H9 (cell line): ENCODE measurements around the gene PRSS2. TPM values are rescaled to one million over a fixed set of nuclear protein-coding genes. Genes with fewer than 3 reads are reported as not detected.

ENCODE experiments used
- DNase-seq: peaks from one replicate; pipeline ENCODE4 v3.0.0-alpha.2; 2017
- H2AFZ ChIP-seq: one replicate; pipeline ENCODE4 v1.6.1; 2013; ENCODE audit warnings: mild to moderate bottlenecking, low read length, control low read depth, moderate library complexity
- H2AK5ac ChIP-seq: 2 replicates; pipeline ENCODE4 v1.6.1; 2013; ENCODE audit warnings: low read length, control low read depth, mixed read lengths; ENCODE audit not compliant: insufficient read length
- H2BK120ac ChIP-seq: one replicate; pipeline ENCODE4 v1.6.1; 2013; ENCODE audit warnings: low read depth, mild to moderate bottlenecking, low read length, control low read depth, inconsistent platforms; ENCODE audit not compliant: poor library complexity, severe bottlenecking
- H2BK12ac ChIP-seq: 2 replicates; pipeline ENCODE4 v1.6.1; 2013; ENCODE audit warnings: low read length, control low read depth, mixed read lengths, low read depth; ENCODE audit not compliant: insufficient read length
- H2BK15ac ChIP-seq: 2 replicates; pipeline ENCODE4 v1.6.1; 2013; ENCODE audit warnings: low read depth, low read length, control low read depth
- H2BK20ac ChIP-seq: one replicate; pipeline ENCODE4 v1.6.1; 2013; ENCODE audit warnings: low read depth, mild to moderate bottlenecking, low read length, control low read depth, inconsistent platforms; ENCODE audit not compliant: poor library complexity, severe bottlenecking
- H2BK5ac ChIP-seq: 2 replicates; pipeline ENCODE4 v1.6.1; 2013; ENCODE audit warnings: low read length, control low read depth, mixed read lengths; ENCODE audit not compliant: insufficient read length
- H3K14ac ChIP-seq: 2 replicates; pipeline ENCODE4 v1.6.1; 2013; ENCODE audit warnings: low read length, control low read depth; ENCODE audit not compliant: insufficient read depth
- H3K18ac ChIP-seq: 2 replicates; pipeline ENCODE4 v1.6.1; 2013; ENCODE audit warnings: low read depth, mild to moderate bottlenecking, mixed read lengths, low read length, control low read depth; ENCODE audit not compliant: insufficient read length
- H3K23ac ChIP-seq: 2 replicates; pipeline ENCODE4 v1.6.1; 2013; ENCODE audit warnings: low read length, control low read depth, mixed read lengths, low read depth; ENCODE audit not compliant: insufficient read length
- H3K23me2 ChIP-seq: 2 replicates; pipeline ENCODE4 v1.6.1; 2013; ENCODE audit warnings: low read depth, mild to moderate bottlenecking, mixed read lengths, low read length, control low read depth; ENCODE audit not compliant: insufficient read length, poor library complexity, severe bottlenecking
- H3K27ac ChIP-seq: 2 replicates; pipeline ENCODE4 v1.5.1; 2013; ENCODE audit warnings: low read length, control low read depth, mixed read lengths, low read depth; ENCODE audit not compliant: insufficient read length
- H3K27me3 ChIP-seq: 2 replicates; pipeline ENCODE4 v1.6.1; 2013; ENCODE audit warnings: low read length, control low read depth, inconsistent platforms; ENCODE audit not compliant: insufficient read depth
- H3K4ac ChIP-seq: 2 replicates; pipeline ENCODE4 v1.6.1; 2013; ENCODE audit warnings: low read depth, mild to moderate bottlenecking, control low read depth, inconsistent platforms, low read length, moderate library complexity
- H3K4me1 ChIP-seq: 2 replicates; pipeline ENCODE4 v1.6.1; 2013; ENCODE audit warnings: low read length, control low read depth, inconsistent platforms; ENCODE audit not compliant: insufficient read depth
- H3K4me2 ChIP-seq: 2 replicates; pipeline ENCODE4 v1.6.1; 2013; ENCODE audit warnings: low read length, control low read depth, mixed read lengths; ENCODE audit not compliant: insufficient read length, insufficient read depth
- H3K56ac ChIP-seq: 2 replicates; pipeline ENCODE4 v1.6.1; 2013; ENCODE audit warnings: low read depth, mild to moderate bottlenecking, mixed read lengths, low read length, control low read depth; ENCODE audit not compliant: insufficient read length
- H3K79me1 ChIP-seq: 2 replicates; pipeline ENCODE4 v1.6.1; 2013; ENCODE audit warnings: low read depth, mild to moderate bottlenecking, moderate library complexity, low read length, control low read depth, inconsistent platforms; ENCODE audit not compliant: insufficient read depth, poor library complexity, severe bottlenecking
- H3K79me2 ChIP-seq: 2 replicates; pipeline ENCODE4 v1.6.1; 2013; ENCODE audit warnings: low read length, control low read depth, inconsistent platforms; ENCODE audit not compliant: insufficient read depth
- H3K9ac ChIP-seq: 2 replicates; pipeline ENCODE4 v1.6.1; 2013; ENCODE audit warnings: low read length, control low read depth, mixed read lengths; ENCODE audit not compliant: insufficient read length; ENCODE audit errors: extremely low read depth
- H3K9me3 ChIP-seq: one replicate; pipeline ENCODE4 v1.6.1; 2013; ENCODE audit warnings: low read depth, low read length, inconsistent platforms; ENCODE audit not compliant: control insufficient read depth
- H3T11ph ChIP-seq: one replicate; pipeline ENCODE4 v1.6.1; 2013; ENCODE audit warnings: mild to moderate bottlenecking, low read length, control low read depth, inconsistent platforms
- H4K20me1 ChIP-seq: one replicate; pipeline ENCODE4 v1.6.1; 2013; ENCODE audit not compliant: control insufficient read depth, insufficient read length, insufficient read depth
- H4K5ac ChIP-seq: 2 replicates; pipeline ENCODE4 v1.6.1; 2013; ENCODE audit warnings: low read depth, mild to moderate bottlenecking, mixed read lengths, low read length, control low read depth; ENCODE audit not compliant: insufficient read length
- H4K8ac ChIP-seq: replicated peaks from 2 replicates; pipeline ENCODE4 v1.6.1; 2013; ENCODE audit warnings: low read length, control low read depth, mixed read lengths, low read depth; ENCODE audit not compliant: insufficient read length
- H4K91ac ChIP-seq: 2 replicates; pipeline ENCODE4 v1.6.1; 2013; ENCODE audit warnings: low read depth, mild to moderate bottlenecking, moderate library complexity, mixed read lengths, low read length, control low read depth; ENCODE audit not compliant: insufficient read length
- H3K27ac Mint-ChIP-seq, 3 experiments: 2 replicates in 2 of 3; 3 replicates in 1 of 3; pipeline ENCODE4 v1.8.0; 2020 to 2021; ENCODE audit warnings: mixed read lengths in 3 of 3, mild to moderate bottlenecking in 1 of 3, moderate library complexity in 1 of 3
- H3K27me3 Mint-ChIP-seq: 2 replicates; pipeline ENCODE4 v1.8.0; 2021; ENCODE audit warnings: low read depth, mild to moderate bottlenecking, moderate library complexity, mixed read lengths
- H3K36me3 Mint-ChIP-seq, 3 experiments: 2 replicates in 2 of 3; 3 replicates in 1 of 3; pipeline ENCODE4 v1.8.0; 2020 to 2021; ENCODE audit warnings: low read depth in 3 of 3, mixed read lengths in 3 of 3; ENCODE audit not compliant: insufficient read depth in 1 of 3
- H3K4me1 Mint-ChIP-seq, 2 experiments: 2 replicates each; pipeline ENCODE4 v1.8.0; 2020; ENCODE audit warnings: mixed read lengths in 2 of 2
- H3K4me3 Mint-ChIP-seq, 2 experiments: 2 replicates in 1 of 2; 3 replicates in 1 of 2; pipeline ENCODE4 v1.8.0; 2020 to 2021; ENCODE audit warnings: mild to moderate bottlenecking in 2 of 2, mixed read lengths in 2 of 2, moderate library complexity in 1 of 2
- H3K9me3 Mint-ChIP-seq, 2 experiments: 2 replicates in 1 of 2; 3 replicates in 1 of 2; pipeline ENCODE4 v1.8.0; 2020; ENCODE audit warnings: mild to moderate bottlenecking in 2 of 2, mixed read lengths in 2 of 2, moderate library complexity in 1 of 2
- CTCF ChIP-seq: fragments of 200-600 bp; sonication (generic); conservative IDR thresholded peaks from 3 replicates; pipeline ENCODE4 v1.8.0; 2021; ENCODE audit warnings: antibody characterized with exemption, mild to moderate bottlenecking
- WGBS: extraction: QIAGEN DNeasy Blood & Tissue Kit; methylation state at CpG from one replicate; pipeline ENCODE4 v1.1.7; 2013; ENCODE audit warnings: missing lambda C conversion rate, low lambda C conversion rate, mixed read lengths; ENCODE audit not compliant: insufficient read length; ENCODE audit errors: extremely low coverage; 5-methylcytosine and 5-hydroxymethylcytosine counted together
- total RNA-seq: library from RNA; stranded (reverse); gene quantifications from 2 replicates; pipeline ENCODE4 v1.2.1, GENCODE V29; 2021

Gene PRSS2
- total RNA-seq, 1 experiment from 2014 or later, result not detected

- Histone ChIP-seq H3K27ac (no peak overlapping the region), H3K9me3 (no peaks in the 10 kb centered on the region), H3T11ph (no peak overlapping the region), H3K4me2 (no peak overlapping the region), H4K91ac (no peak overlapping the region), H3K79me2 (no peaks in the 10 kb centered on the region), H2AK5ac (no peak overlapping the region), H2BK120ac (no peak overlapping the region), H4K8ac (no peak overlapping the region), H3K56ac (no peak overlapping the region), H3K9ac (no peak overlapping the region), H2BK20ac (no peak overlapping the region), H3K23ac (no peak overlapping the region), H2AFZ (peak overlapping the region; percentile 14), H2BK15ac (no peak overlapping the region), H3K14ac (no peak overlapping the region), H2BK5ac (no peak overlapping the region), H3K23me2 (no peaks in the 10 kb centered on the region), H2BK12ac (no peak overlapping the region), H3K4ac (no peak overlapping the region), H3K27me3 (no peaks in the 10 kb centered on the region), H4K20me1 (no peaks in the 10 kb centered on the region), H3K4me1 (no peaks in the 10 kb centered on the region), H3K79me1 (no peaks in the 10 kb centered on the region), H4K5ac (no peak overlapping the region), H3K18ac (no peak overlapping the region)
- WGBS, result no CpG with 5 or more reads among the region's 15 CpGs
- Mint-ChIP-seq H3K4me3 (no peak overlapping the region), H3K4me1 (no peaks in the 10 kb centered on the region), H3K27me3 (no peaks in the 10 kb centered on the region), H3K27ac (no peak overlapping the region), H3K36me3 (peaks cover 0 to 4% (median under 1%) of the 10 kb centered on the region in 3 experiments; a peak in 2 of 7 replicates), H3K9me3 (0 out of 5 replicates have a peak, but pooled peaks cover 0 to 3% of the 10 kb centered on the region in 2 experiments)
- DNase-seq, result no peak
- TF ChIP-seq CTCF, result no peak
Measured at GRCh38 chr7:142722248-142722794, 48.4 kb upstream of the PRSS2 start.
